Mesothelial cell of epicardium (in vitro differentiated cells): ENCODE results near the gene UCHL5. TPM values are rescaled to one million over a fixed set of nuclear protein-coding genes. Genes with fewer than 3 reads are reported as not detected.
"Not testable (repeated sequence)": the region's sequence is repeated elsewhere in the genome, so short reads cannot be mapped to it uniquely, and the experiment has no call there.

Experiments
- DNase-seq, 2 experiments: peaks; one replicate each; pipeline ENCODE4 v3.0.0; 2021; ENCODE audit warnings: low spot score in 2 of 2; ENCODE audit not compliant: unreplicated experiment in 2 of 2
- H3K27ac Mint-ChIP-seq: 2 replicates; pipeline ENCODE4 v1.8.0; 2021; ENCODE audit warnings: mixed read lengths
- H3K27me3 Mint-ChIP-seq: 2 replicates; pipeline ENCODE4 v1.8.0; 2021; ENCODE audit warnings: low read depth, mixed read lengths
- H3K36me3 Mint-ChIP-seq: 2 replicates; pipeline ENCODE4 v1.8.0; 2021; ENCODE audit warnings: mixed read lengths
- H3K4me1 Mint-ChIP-seq: 2 replicates; pipeline ENCODE4 v1.8.0; 2021; ENCODE audit warnings: mixed read lengths
- H3K4me3 Mint-ChIP-seq: 2 replicates; pipeline ENCODE4 v1.8.0; 2021; ENCODE audit warnings: mild to moderate bottlenecking, moderate library complexity, mixed read lengths
- H3K9me3 Mint-ChIP-seq: 2 replicates; pipeline ENCODE4 v1.8.0; 2021; ENCODE audit warnings: mixed read lengths
- total RNA-seq: library from RNA; stranded (reverse); gene quantifications from 3 replicates; pipeline ENCODE4 v1.2.1, GENCODE V29; 2021
- TF ChIP-seq, protein P1 (sequence below): fragments of 200-600 bp; sonication (generic); IDR thresholded peaks from one replicate; pipeline ENCODE4 v1.5.0; 2021; ENCODE audit warnings: antibody characterized with exemption; ENCODE audit not compliant: unreplicated experiment

UCHL5 gene
- total RNA-seq, 1 donor from 2014 or later = 29.7 TPM

DNA sequence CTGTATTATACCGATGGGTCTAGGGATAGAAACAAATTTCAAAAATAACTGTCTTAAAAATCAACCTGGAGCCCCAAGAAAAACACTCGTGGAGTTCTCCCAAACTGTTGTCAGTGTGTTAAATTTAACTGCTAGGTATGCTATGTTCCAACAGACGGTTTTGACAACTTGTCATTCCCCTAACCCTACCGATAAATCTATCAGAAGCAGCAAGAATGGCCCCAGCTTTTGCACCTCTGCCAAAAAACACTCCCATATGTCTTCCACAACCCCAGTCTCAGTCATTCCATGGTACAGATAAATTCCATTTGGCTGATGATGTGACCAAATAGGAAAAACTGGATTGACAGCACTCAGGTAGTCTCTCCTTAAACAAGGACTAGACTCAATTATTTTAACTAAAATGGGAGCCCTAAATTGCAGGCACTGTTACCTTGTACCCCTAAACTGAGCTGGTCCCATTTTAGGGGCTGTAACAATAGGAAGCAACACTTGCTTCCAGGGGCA is 4.9 kb downstream of the UCHL5 start:
- H3K27ac Mint-ChIP-seq = no peak overlapping the region
- peaks cover 17% of the 10 kb centered on the region for H3K4me1 Mint-ChIP-seq
- no peaks in the 10 kb centered on the region for H3K36me3 Mint-ChIP-seq
- H3K4me3 Mint-ChIP-seq = no peak overlapping the region
- no peaks in the 10 kb centered on the region for H3K9me3 Mint-ChIP-seq
- H3K27me3 Mint-ChIP-seq = no peaks in the 10 kb centered on the region
- TF ChIP-seq, protein P1, sequence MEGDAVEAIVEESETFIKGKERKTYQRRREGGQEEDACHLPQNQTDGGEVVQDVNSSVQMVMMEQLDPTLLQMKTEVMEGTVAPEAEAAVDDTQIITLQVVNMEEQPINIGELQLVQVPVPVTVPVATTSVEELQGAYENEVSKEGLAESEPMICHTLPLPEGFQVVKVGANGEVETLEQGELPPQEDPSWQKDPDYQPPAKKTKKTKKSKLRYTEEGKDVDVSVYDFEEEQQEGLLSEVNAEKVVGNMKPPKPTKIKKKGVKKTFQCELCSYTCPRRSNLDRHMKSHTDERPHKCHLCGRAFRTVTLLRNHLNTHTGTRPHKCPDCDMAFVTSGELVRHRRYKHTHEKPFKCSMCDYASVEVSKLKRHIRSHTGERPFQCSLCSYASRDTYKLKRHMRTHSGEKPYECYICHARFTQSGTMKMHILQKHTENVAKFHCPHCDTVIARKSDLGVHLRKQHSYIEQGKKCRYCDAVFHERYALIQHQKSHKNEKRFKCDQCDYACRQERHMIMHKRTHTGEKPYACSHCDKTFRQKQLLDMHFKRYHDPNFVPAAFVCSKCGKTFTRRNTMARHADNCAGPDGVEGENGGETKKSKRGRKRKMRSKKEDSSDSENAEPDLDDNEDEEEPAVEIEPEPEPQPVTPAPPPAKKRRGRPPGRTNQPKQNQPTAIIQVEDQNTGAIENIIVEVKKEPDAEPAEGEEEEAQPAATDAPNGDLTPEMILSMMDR = no peak
- no peak for DNase-seq

DNA sequence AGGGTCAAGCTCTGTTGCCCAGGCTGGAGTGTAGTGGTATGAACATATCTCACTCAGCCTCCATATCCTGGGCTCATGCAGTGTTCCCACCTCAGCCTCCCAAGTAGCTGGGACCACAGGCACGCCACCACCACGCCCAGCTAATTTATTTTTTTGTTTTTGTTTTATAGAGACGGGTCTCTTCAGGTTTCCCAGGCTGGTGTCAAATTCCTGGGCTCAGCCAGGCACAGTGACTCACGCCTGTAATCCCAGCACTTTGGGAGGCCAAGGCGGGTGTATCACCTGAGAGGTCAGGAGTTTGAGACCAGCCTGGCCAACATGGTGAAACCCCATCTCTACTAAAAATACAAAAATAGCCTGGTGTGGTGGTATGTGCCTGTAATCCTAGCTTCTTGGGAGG is 10.2 kb downstream of the UCHL5 start:
- not testable (repeated sequence) for H3K27ac Mint-ChIP-seq, H3K4me3 Mint-ChIP-seq, H3K27me3 Mint-ChIP-seq, H3K9me3 Mint-ChIP-seq, DNase-seq, H3K4me1 Mint-ChIP-seq
- H3K36me3 Mint-ChIP-seq = peaks cover 16% of the 10 kb centered on the region

DNA sequence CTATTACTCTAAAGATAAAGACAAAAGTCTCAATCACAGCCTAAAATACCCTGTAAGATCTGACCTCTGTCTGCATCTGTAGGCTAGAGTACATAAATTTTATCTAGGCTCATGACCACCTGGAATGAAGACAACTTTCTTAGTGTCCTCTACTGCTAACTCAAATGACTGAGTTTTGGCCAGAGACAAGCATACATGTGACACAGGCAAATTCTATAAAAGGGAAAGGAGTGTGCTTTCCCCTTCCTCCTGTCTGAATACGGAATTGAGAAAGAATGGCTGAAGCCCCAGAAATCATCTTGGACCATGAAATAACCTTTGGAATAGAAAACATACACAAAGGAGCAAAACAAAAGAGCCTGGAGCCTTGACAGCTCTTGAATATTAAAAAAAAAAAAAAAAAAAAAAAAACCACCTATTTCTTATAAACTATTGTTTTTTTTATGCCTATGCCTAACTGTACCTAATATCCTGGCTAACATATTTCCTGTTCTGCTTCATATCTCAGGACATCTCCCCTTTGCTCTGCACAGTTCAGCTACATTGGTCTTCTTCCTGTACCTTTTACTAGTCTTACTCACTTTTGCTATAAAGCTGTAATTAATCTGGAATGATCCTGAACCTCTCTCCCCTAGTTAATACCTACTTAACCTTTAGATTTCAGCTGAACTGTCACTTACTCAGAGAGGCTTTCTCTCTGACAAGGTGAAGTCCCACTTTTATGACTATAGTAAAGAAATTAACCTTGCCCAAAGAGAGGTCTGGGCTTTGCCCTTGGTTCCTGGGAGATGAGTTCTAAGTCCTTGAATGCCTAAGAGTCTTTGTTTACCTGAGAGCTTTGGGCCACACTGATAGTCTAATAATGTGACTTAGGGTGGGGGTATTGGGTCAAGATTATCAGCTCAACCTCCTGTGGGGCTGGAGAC is 16.1 kb downstream of the UCHL5 start:
- no peaks in the 10 kb centered on the region for H3K27me3 Mint-ChIP-seq
- no peak overlapping the region for H3K27ac Mint-ChIP-seq
- DNase-seq = no peak
- TF ChIP-seq, protein P1 = no peak
- H3K4me3 Mint-ChIP-seq = no peak overlapping the region
- H3K36me3 Mint-ChIP-seq = peaks cover 24% of the 10 kb centered on the region
- H3K4me1 Mint-ChIP-seq = no peaks in the 10 kb centered on the region
- no peaks in the 10 kb centered on the region for H3K9me3 Mint-ChIP-seq

DNA sequence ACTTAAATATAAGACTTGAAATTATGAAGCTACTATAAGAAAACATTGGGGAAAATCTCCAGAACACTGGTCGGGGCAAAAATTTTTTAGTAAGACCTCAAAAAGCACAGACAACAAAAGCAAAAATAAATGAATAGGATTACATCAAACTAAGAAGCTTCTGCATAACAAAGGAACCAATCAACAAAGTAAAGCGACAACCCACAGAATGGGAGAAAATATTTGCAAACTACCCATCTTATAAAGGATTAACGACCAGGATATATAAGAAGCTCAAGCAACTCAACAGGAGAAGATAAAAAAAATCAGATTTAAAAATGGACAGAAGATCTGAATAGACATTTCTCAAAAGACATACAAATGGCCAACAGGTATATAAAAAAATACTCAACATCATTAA is 19.1 kb downstream of the UCHL5 start:
- no peak overlapping the region for H3K27ac Mint-ChIP-seq
- no peak overlapping the region for H3K4me3 Mint-ChIP-seq
- H3K36me3 Mint-ChIP-seq = peaks cover 47% of the 10 kb centered on the region
- no peaks in the 10 kb centered on the region for H3K4me1 Mint-ChIP-seq
- peaks cover 26% of the 10 kb centered on the region for H3K9me3 Mint-ChIP-seq
- TF ChIP-seq, protein P1 = no peak
- no peak for DNase-seq
- H3K27me3 Mint-ChIP-seq = no peaks in the 10 kb centered on the region

DNA sequence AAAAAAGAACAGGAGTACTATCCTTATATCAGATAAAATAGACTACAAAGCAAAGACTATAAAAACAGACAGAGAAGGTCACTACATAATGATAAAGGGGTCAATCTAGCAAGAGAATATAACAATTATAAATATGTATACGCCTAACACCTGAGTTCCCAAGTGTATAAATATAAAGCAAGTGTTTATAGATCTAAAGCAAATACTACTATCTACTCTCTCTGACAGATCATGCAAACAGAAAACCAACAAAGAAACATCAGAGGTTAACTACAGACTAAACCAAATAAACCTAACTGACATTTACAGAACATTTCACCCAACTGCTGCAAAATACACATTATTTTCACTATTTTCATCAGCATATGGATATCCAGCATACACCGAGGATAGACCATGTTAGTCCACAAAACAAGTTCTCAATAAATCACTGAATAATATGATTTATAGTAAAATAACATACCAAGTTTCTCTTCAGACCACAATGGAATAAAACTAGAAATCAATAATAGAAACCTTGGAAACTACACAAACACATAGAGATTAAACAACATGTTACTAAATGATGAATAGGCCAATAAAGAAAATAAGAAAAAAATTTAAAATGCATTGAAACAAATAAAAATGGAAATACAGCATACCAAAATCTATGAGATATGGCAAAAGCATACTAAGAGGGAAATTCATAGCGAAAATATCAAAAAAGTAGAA is 22.7 kb downstream of the UCHL5 start:
- Mint-ChIP-seq H3K4me1 (no peaks in the 10 kb centered on the region), H3K27me3 (no peaks in the 10 kb centered on the region), H3K4me3 (no peak overlapping the region), H3K36me3 (peaks cover 50% of the 10 kb centered on the region), H3K9me3 (peaks cover 39% of the 10 kb centered on the region), H3K27ac (no peak overlapping the region)
- TF ChIP-seq, protein P1 = no peak
- no peak for DNase-seq

DNA sequence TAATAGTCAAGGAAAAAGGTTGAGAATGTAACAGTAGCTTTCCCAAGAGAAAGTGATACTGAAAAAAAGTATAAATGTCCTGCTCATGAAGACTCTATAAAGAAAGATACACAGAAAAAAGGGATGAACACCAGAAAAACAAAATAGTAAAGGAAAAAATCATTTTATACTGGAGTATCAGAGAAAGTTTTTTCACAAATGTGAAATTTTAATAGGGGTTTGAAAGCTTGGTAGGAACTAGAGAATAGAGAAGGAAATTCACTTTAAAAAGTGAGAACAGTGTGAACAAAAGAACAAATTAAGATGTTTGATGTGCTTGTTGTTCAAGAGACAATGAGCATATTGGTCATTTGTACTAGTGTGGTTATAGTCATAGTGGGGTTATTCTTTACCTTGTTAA is 25.6 kb downstream of the UCHL5 start:
- Mint-ChIP-seq H3K36me3 (peaks cover 44% of the 10 kb centered on the region), H3K9me3 (peaks cover 39% of the 10 kb centered on the region), H3K4me3 (no peak overlapping the region), H3K4me1 (no peaks in the 10 kb centered on the region), H3K27ac (no peak overlapping the region), H3K27me3 (no peaks in the 10 kb centered on the region)
- TF ChIP-seq, protein P1 = no peak
- no peak for DNase-seq

DNA sequence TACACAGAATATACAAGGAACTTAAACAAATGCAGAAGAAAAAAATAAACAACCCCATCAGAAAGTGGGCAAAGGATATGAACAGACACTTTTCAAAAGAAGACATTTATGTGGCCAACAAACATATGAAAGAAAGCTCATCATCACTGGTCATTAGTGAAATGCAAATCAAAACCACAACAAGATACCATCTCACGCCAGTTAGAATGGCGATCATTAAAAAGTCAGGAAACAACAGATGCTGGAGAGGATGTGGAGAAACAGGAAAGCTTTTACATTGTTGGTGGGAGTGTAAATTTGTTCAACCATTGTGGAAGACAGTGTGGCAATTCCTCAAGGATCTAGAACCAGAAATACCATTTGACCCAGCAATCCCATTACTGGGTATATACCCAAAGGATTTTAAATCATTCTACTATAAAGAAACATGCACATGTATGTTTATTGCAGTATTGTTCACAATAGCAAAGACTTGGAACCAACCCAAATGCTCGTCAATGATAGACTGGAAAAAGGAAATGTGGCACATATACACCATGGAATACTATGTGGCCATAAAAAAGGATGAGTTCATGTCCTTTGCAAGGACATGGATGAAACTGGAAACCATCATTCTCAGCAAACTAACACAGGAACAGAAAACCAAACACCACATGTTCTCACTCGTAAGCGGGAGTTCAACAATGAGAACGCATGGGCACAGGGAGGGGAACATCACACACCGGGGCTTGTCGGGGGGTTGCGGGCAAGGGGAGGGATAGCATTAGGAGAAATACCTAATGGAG is 26.3 kb downstream of the UCHL5 start:
- not testable (repeated sequence) for DNase-seq, H3K4me1 Mint-ChIP-seq, H3K27ac Mint-ChIP-seq, H3K27me3 Mint-ChIP-seq, H3K4me3 Mint-ChIP-seq
- H3K36me3 Mint-ChIP-seq = peaks cover 43% of the 10 kb centered on the region
- peaks cover 39% of the 10 kb centered on the region for H3K9me3 Mint-ChIP-seq
